GM21447 (cell line): ENCODE measurements around the gene ZNF511.
"Not testable (repeated sequence)": the region's sequence is repeated elsewhere in the genome, so short reads cannot be mapped to it uniquely, and the experiment has no call there.

Source experiments
- ATAC-seq: cut with Tn5 transposase; IDR thresholded peaks from one replicate; pipeline ENCODE4 v1.9.1; 2021; ENCODE audit not compliant: unreplicated experiment

ZNF511 gene

GRCh38 chr10:133312769-133313145, 4.0 kb downstream of the ZNF511 start:
- ATAC-seq = no peak

DNA sequence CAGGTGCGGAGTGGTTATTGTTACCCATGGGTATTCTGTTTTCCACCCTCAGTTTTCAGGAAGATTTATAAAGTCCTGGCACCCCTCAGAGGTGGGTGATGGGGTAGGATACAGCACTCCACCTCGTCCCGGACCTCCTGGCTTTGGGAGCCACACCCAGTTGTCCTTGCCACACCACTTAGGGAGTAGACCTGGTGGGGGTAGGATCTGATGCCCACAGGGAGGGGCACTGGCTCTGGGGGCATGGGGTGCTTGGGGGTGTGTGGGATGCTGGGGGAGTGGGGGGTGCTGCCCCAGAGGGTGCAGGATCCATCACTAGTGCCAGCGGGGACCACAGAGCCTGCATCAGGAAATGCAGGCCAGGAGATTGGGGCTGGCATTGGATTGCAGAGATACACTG, 4.5 kb downstream of the ZNF511 start:
- no peak for ATAC-seq

DNA sequence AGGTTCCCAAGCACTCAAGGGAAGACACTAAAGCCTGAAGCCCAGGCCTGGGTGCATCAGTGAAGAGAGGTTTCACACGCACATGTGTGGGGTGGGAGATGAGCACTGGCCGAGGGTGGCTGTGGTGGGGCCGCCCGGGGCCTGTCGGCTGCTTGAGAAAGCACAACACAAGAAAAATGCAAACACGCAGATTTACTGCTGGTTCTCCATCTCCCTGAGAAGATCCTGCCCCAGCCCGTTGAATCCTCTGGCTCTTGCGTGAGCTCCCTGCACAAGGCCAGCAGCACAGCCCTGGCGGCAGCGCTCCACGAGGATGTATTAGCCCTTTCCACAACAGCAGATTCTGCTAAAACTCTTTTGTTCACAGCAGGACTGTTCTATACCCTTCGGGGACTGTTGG, 6.2 kb downstream of the ZNF511 start:
- ATAC-seq = no peak

DNA sequence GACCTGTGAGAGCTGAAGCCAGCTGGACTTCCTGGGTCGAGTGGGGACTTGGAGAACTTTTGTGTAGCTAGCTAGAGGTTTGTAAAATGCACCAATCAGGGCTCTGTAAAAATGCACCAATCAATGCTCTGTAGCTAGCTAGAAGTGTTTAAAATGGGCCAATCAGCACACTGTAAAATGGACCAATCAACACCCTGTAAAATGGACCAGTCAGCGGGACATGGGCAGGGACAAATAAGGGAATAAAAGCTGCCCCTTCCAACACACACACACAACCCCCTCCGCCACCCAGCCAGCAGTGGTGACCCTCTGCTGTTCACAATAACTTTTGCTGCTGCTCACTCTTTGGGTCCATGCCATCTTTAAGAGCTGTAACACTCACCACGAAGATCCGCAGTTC, 7.1 kb downstream of the ZNF511 start:
- ATAC-seq = no peak

DNA sequence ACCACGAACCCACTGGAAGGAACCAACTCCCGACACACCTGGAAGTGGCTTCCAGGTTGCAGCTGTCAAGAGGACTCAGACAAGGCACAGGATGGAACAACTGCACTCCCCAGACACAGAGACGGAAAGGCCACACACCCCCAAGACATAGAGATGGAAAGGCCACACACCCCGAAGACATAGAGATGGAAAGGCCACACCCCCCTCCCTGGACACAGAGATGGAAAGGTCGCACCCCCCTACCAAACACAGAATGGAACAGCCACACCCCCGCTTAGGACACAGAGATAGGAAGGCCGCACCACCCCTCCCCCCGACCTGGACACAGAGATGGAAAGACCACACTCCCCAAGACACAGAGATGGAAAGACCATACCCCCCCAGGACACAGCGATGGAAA, 7.6 kb downstream of the ZNF511 start:
- ATAC-seq = no peak

- no peak for ATAC-seq
Observed at GRCh38 chr10:133316732-133317131, 8.0 kb downstream of the ZNF511 start.

DNA sequence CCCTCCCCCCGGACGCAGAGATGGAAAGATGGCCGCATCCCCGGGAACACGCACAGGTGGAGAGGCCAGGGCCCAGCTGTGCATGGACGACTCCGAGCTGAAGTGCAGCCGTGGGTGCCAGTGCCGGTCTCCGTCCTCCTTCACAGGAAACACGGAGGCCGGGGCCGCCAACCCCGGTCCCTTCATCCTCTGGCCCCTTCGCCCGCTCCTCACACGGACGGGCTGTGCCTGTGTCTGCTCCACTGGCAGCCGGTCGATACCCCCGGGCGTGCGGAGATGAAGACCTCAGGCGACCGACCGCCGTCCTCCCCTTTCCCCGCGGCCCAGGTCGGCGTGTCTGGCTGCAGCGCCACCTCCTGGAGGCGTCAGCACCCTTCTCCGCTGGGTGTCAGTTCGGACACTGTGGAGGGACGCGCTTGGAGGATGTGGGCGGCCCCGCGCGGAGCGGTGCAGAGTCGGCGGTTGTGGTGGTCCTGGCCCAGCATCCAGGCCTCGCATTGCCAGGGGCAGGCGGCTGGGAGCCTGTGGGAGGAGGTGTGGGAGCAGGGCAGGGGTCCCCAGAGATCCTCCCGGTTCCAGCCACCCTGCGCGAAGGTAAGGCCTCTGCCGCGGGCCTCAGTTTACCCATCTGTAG, 9.9 kb downstream of the ZNF511 start:
- ATAC-seq = peak; percentile 66

DNA sequence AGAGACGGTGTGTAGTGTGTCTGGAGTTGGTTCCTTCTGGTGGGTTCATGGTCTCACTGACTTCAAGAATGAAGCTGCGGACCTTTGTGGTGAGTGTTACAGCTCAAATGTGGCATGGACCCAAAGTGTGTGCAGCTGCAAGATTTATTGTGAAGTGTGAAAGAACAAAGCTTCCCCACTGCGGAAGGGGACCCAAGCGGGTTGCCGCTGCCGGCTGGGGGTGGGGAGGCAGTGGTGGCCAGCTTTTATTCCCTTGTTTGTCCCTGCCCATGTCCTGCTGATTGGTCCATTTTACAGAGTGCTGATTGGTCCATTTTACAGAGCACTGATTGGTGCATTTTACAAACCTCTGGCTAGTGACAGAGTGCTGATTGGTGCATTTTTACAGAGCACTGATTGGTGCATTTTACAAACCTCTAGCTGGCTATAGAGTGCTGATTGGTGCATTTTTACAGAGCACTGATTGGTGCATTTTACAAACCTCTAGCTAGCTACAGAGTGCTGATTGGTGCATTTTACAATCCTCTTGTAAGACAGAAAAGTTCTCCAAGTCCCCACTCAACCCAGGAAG, 12.2 kb downstream of the ZNF511 start:
- not testable (repeated sequence) for ATAC-seq

DNA sequence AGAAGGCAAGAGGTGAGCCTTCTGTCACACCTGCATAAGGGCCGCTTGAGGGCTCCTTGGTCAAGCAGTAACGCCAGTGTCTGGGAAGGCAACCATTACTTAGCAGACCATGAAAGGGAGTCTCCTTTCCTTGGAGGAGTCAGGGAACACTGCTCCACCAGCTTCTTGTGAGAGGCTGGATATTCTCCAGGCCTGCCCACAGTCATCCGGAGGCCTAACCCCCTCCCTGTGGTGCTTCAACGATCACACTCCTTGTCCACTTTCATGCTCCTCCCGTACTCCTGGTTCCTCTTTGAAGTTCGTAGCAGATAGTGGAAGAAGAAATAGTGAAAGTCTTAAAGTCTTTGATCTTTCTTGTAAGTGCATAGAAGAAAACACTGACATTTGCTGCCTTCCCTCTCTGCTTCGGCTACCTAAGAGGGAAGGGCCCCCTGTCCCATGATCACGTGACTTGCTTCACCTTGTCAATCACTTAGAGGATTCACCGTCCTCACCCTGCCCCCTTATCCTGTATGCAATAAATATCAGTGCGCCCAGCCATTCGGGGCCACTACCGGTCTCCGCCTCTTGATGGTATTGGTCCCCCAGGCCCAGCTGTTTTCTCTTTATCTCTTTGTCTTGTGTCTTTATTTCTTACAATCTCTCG, 13.5 kb downstream of the ZNF511 start:
- not testable (repeated sequence) for ATAC-seq

DNA sequence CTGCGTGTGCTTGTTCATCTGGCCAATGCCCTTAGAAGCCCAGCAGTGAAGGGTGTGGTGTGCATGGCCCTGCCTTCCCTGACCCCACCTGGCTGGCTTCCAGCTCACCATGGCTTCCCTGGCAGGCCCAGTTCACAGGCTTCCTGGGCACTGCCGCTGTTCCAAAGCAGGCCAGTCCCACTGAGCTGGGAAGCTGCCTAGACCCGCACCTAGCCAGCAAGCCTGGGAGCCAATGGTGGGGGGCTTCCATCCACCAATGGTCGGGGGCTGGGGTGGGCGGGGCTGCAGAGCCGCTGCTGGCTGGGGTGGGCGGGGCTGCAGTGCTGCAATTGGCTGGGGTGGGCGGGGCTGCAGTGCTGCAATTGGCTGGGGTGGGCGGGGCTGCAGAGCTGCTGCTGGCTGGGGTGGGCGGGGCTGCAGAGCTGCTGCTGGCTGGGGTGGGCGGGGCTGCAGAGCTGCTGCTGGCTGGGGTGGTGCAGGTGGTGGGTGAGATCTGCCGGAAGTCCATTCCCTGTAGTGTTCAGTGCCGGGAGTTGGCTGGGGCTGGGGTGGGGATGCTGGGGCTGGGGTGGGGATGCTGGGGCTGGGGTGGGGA, 15.6 kb downstream of the ZNF511 start:
- peak; percentile 80 for ATAC-seq

GRCh38 chr10:133324857-133325260, 16.1 kb downstream of the ZNF511 start:
- no peak for ATAC-seq

DNA sequence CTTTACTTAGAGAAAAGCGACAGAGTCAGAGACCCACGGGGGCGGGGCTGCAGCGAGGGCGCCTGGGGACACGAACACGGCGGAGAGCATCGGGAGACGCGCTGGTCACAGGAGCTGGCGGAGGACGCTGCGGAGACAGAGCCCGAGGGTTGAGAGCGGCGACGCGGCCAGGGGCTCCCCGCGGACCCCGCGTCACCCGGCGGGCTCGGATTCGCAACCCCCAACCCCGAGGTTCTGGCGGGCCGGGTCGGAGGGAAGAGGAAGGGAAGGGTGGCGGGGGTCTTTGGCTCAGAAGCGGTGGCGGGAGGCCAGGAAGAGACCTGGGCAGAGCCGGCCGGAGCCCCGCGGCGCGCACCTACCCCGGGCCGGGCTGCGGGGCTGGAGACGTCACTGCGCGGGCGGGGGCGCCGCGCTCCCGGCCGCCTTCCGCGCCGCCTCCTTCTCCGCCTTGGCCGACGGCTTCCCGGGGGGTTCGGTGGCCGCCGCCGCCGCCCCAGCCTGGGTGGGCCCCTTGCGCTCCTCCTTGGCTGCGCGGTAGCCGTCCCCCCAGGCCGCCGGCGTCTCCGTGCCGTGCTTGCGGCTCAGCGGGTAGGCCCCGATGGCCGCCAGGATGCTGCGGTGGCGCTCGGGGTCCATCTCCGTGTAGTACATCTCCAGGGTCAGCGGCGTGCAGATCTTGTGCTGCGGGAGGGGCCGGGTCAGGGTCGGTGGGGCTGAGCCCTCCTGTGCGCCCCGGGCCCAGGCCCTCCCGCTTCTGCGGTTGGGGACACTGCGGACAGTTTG, 16.9 kb downstream of the ZNF511 start:
- ATAC-seq = no peak

- ATAC-seq = no peak
Observed at GRCh38 chr10:133326223-133326551, 17.5 kb downstream of the ZNF511 start.

DNA sequence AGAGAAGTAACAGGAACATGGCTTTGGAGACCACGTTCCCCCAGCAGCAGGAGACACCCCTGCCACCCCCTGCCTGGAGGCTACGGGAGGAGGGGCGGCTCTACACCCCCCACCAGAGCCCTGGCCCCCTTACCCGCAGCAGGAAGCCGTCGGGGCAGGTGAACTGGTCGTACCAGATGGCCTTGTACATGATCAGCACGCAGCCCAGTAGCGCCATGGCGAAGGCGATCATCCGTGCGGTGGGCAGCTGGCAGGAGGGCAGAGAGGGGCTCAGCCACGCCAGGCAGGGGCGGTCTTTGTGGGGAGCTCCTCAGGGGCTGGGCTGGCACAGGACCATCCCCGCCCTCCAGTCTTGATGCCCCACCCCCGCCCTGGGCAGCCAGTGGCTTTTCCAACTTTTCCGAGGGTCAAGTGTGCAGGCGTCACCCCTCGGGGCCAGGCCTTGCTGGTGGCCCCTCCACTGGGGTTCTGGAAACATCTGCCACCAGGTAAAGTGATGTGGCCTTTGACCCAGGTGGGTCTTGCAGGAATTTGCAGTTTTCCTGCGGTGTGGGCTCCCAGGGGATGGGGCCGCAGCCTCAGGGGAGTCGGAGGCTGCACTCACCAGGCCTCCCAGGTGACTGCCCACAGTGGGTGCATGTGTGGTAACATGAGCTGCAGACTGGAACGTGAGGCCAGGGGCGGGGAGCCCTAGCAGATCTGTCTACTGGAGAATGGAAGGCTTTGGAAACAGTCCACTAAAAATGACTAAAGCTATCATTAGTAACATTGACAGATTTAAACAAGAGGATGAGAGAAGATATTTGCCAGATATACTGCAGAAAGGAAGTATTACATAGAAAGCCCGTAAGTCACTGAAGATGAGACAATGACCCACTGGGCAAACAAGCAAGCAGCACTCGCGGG, 18.3 kb downstream of the ZNF511 start:
- ATAC-seq = no peak

DNA sequence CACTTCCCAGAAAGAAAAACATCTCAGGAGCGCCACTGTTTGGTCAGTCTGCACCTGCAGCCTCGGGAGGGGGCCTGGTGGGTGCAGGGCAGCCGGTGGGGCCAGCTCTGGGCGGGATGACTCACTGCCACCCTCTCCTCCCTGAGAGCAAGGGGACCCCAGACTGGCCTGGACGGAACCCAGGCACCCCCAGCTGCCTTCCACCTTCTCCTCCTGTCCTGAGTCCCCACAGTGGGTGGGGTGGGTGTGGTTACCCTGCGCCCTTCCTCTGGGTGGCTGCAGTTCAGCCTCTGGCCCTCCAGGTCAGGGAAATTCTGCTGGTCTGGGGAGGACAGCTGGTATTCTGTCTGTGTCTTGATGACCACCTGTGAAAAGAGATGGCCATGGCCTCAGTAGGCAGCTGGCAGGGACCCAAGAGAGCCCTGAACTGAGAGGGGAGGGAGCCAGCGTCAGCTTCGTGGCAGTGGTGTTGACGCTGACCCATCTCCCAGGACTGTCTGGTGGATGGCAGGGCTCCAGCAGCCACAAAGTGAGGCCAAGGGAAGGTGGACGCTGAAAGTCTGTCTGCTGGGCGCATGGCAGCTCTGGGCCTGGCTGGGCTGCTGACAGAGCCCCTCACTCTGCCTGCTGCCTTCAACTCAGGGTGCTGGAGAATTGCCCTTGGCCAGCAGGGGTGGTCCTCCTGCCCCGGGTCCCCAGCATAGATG, 19.1 kb downstream of the ZNF511 start:
- no peak for ATAC-seq

DNA sequence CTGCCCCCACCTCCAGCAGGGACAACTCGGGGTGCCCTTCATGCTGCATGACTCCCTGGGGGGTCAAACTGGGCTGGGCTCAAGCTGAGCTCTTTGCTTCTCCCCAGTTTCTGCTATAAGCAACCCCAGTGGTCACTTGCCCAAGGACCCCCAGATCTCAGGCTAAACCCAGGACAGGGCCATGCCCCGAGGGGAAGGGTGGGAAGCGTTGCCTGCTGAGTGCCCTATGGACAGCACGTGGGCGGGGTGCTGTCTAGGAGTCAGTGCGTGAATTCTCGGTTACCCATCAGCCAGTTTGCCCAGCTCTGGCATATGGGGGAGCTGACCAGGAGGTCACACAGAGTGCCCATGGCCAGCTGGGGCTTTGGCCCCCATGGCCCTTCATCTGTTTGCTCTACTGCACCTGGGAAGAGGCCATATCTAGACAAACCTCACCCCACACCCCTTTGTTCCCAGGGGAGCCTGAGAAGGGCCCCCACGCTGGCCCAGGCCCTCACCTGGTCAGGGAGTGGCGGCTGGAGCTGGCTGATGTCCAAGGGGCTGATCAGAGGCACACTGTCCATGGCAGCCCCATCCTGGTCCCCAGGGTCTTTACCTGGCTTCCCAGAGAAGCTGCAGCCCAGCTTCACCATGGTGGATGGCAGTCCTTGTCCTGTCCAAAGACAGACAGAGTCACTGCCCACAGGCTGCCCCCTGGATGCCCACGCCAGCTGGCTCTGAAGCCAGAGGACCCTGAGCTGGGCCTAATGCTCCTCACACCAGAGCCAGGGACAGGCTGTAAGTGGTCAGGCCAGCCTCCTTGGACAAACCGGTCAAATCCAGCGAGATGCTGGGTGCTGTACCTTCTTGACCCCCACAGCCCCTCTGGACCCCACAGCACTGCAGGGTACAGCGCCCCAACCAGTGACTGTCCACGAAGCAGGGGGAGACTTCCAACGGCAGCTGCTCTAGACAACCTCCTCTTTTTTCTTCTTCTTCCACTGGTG, 19.9 kb downstream of the ZNF511 start:
- ATAC-seq = no peak

GRCh38 chr10:133329491-133330202, 20.9 kb downstream of the ZNF511 start:
- peak; percentile 92 for ATAC-seq
